SK-N-SH (cell line): Measurements from ENCODE around the gene CTSE. TPM values are rescaled to one million over a fixed set of nuclear protein-coding genes. Genes with fewer than 3 reads are reported as not detected.

Experiments used
- CTCF ChIA-PET: fragments of 300-600, 350-600 bp; formaldehyde crosslinking; extraction: SDS; loops from one replicate; lab custom pipeline; 2021; lab: Yijun Ruan, JAX
- POLR2A ChIA-PET: fragments of 350-600 bp; sonication (Branson Sonifier 250); formaldehyde crosslinking; extraction: SDS; loops from one replicate; lab custom pipeline; 2020; ENCODE audit warnings: antibody characterized with exemption, inconsistent platforms; lab: Yijun Ruan, JAX
- DNase-seq: peaks from one replicate; pipeline ENCODE4 v3.0.0; 2012
- H2AFZ ChIP-seq: fragments of 200-600 bp; sonication (generic); 2 replicates; pipeline ENCODE4 v1.8.1; 2016; ENCODE audit warnings: antibody characterized with exemption, mild to moderate bottlenecking, low read depth
- H3F3A ChIP-seq: fragments of 200-600 bp; sonication (generic); replicated peaks from 2 replicates; pipeline ENCODE3; 2016; ENCODE audit warnings: antibody characterized with exemption, mild to moderate bottlenecking; ENCODE audit not compliant: insufficient read depth
- H3K27ac ChIP-seq, 2 experiments: fragments of 200-500 bp in 1 of 2; fragments of 200-600 bp in 1 of 2; sonication (Bioruptor generic) in 1 of 2; sonication (generic), shearing (Covaris generic) in 1 of 2; 2 replicates each; pipeline versions ENCODE4 v1.5.1 to v1.6.1; 2014 to 2016; ENCODE audit warnings: low read depth in 2 of 2, inconsistent platforms in 1 of 2, low read length in 1 of 2, mild to moderate bottlenecking in 1 of 2, mixed read lengths in 1 of 2
- H3K27me3 ChIP-seq: fragments of 200-600 bp; sonication (generic), shearing (Covaris generic); 2 replicates; pipeline ENCODE4 v1.6.1; 2016; ENCODE audit warnings: mixed run types; ENCODE audit not compliant: insufficient read depth
- H3K36me3 ChIP-seq, 2 experiments: fragments of 200-500 bp in 1 of 2; fragments of 200-600 bp in 1 of 2; sonication (Bioruptor generic) in 1 of 2; sonication (generic) in 1 of 2; replicated peaks in 1 of 2; 2 replicates each; pipeline versions ENCODE3 to v1.5.1; 2014 to 2016; ENCODE audit warnings: low read length in 1 of 2, mild to moderate bottlenecking in 1 of 2; ENCODE audit not compliant: insufficient read depth in 2 of 2, control insufficient read depth in 1 of 2
- H3K4me1 ChIP-seq, 2 experiments: fragments of 200-500 bp in 1 of 2; fragments of 200-600 bp in 1 of 2; sonication (Bioruptor generic) in 1 of 2; sonication (generic), shearing (Covaris generic) in 1 of 2; 2 replicates each; pipeline versions ENCODE4 v1.5.1 to v1.6.1; 2014 to 2016; ENCODE audit warnings: low read depth in 1 of 2, low read length in 1 of 2, mixed run types in 1 of 2; ENCODE audit not compliant: insufficient read depth in 2 of 2, control insufficient read depth in 1 of 2
- H3K4me2 ChIP-seq: fragments of 200-600 bp; sonication (generic), shearing (Covaris generic); 2 replicates; pipeline ENCODE4 v1.6.1; 2017; ENCODE audit warnings: mixed run types
- H3K4me3 ChIP-seq, 2 experiments: fragments of 200-500 bp in 1 of 2; fragments of 200-600 bp in 1 of 2; sonication (Bioruptor generic) in 1 of 2; sonication (generic), shearing (Covaris generic) in 1 of 2; 2 replicates each; pipeline versions ENCODE4 v1.5.1 to v1.8.1; 2014 to 2016; ENCODE audit warnings: low read depth in 2 of 2, inconsistent platforms in 1 of 2, low read length in 1 of 2, mild to moderate bottlenecking in 1 of 2, mixed read lengths in 1 of 2, moderate library complexity in 1 of 2
- H3K79me2 ChIP-seq: fragments of 200-600 bp; sonication (generic); 2 replicates; pipeline ENCODE4 v1.8.1; 2017; ENCODE audit warnings: mild to moderate bottlenecking; ENCODE audit not compliant: insufficient read depth
- H3K9ac ChIP-seq: fragments of 200-600 bp; sonication (generic); 2 replicates; pipeline ENCODE4 v1.6.1; 2017; ENCODE audit warnings: mixed run types
- H3K9me2 ChIP-seq: fragments of 200-600 bp; sonication (generic); 2 replicates; pipeline ENCODE4 v1.6.1; 2017; ENCODE audit warnings: mixed run types
- H3K9me3 ChIP-seq: fragments of 200-600 bp; sonication (generic); 2 replicates; pipeline ENCODE4 v1.6.1; 2017; ENCODE audit warnings: mixed run types, mild to moderate bottlenecking, moderate library complexity
- H4K20me1 ChIP-seq: fragments of 200-600 bp; sonication (generic); 2 replicates; pipeline ENCODE4 v1.6.1; 2017; ENCODE audit warnings: mild to moderate bottlenecking, mixed run types; ENCODE audit not compliant: insufficient read depth
- ELF1 ChIP-seq: IDR thresholded peaks from 2 replicates; pipeline ENCODE4 v1.4.0; 2012
- EP300 ChIP-seq, 2 experiments: IDR thresholded peaks; 2 replicates each; pipeline versions ENCODE4 v1.4.0 to v1.6.1; 2012; ENCODE audit warnings: borderline replicate concordance in 1 of 2, low read depth in 1 of 2, low read length in 1 of 2
- EZH2phosphoT487 ChIP-seq: fragments of 200-600 bp; sonication (generic); IDR thresholded peaks from 2 replicates; pipeline ENCODE4 v1.6.1; 2017; ENCODE audit warnings: low read depth, mixed run types, mild to moderate bottlenecking, antibody characterized with exemption, moderate library complexity, borderline replicate concordance
- GABPA ChIP-seq: IDR thresholded peaks from 2 replicates; pipeline ENCODE4 v1.4.0; 2012; ENCODE audit warnings: low read depth, mild to moderate bottlenecking
- GATA2 ChIP-seq: sonication (generic); formaldehyde crosslinking; IDR thresholded peaks from 2 replicates; pipeline ENCODE4 v1.5.0; 2020; ENCODE audit warnings: mild to moderate bottlenecking, missing genetic modification reagents
- NFIC ChIP-seq: IDR thresholded peaks from 2 replicates; pipeline ENCODE4 v1.4.0; 2012; ENCODE audit warnings: borderline replicate concordance
- POLR2AphosphoS5 ChIP-seq: IDR thresholded peaks from 2 replicates; pipeline ENCODE4 v1.6.1; 2012; ENCODE audit warnings: low read depth, low read length
- RXRA ChIP-seq: IDR thresholded peaks from 2 replicates; pipeline ENCODE4 v1.4.0; 2012; ENCODE audit warnings: low read depth, mild to moderate bottlenecking, borderline replicate concordance
- SIN3A ChIP-seq: IDR thresholded peaks from 2 replicates; pipeline ENCODE4 v1.6.1; 2012; ENCODE audit warnings: low read depth, mild to moderate bottlenecking, low read length, moderate library complexity, borderline replicate concordance
- TEAD4 ChIP-seq: IDR thresholded peaks from 2 replicates; pipeline ENCODE4 v1.4.0; 2012; ENCODE audit warnings: mild to moderate bottlenecking, borderline replicate concordance; ENCODE audit not compliant: insufficient read depth
- WGBS: methylation state at CpG from one replicate; pipeline ENCODE4 v1.1.6; 2017; ENCODE audit warnings: low lambda C conversion rate; 5-methylcytosine and 5-hydroxymethylcytosine counted together
- polyA plus RNA-seq, 3 experiments: library from polyadenylated mRNA; depleted of rRNA; stranded (reverse); fragments of >200 nt; gene quantifications; 2 replicates each; pipeline ENCODE4 v1.2.3, GENCODE V29; 2012
- TF ChIP-seq, protein P1 (sequence below): IDR thresholded peaks from 2 replicates; pipeline ENCODE4; 2012
- TF ChIP-seq, protein P2 (sequence below): IDR thresholded peaks from 2 replicates; pipeline ENCODE4 v1.4.0; 2012; ENCODE audit warnings: low read depth, borderline replicate concordance
- TF ChIP-seq, protein P3 (sequence below): fragments of 150-350 bp; IDR thresholded peaks from 2 replicates; pipeline ENCODE4 v1.6.1; 2017; ENCODE audit warnings: antibody characterized with exemption, low read length, low read depth, borderline replicate concordance
- TF ChIP-seq, protein P4 (sequence below): fragments of 200-600 bp; sonication (generic); IDR thresholded peaks from 2 replicates; pipeline ENCODE4 v1.6.1; 2017; ENCODE audit warnings: antibody characterized with exemption, mild to moderate bottlenecking, moderate library complexity
- TF ChIP-seq, protein P5 (sequence below): IDR thresholded peaks from 2 replicates; pipeline ENCODE4 v1.4.0; 2012; ENCODE audit warnings: low read depth, borderline replicate concordance

The CTSE gene
- polyA plus RNA-seq, 1 of the 3 experiments (the other 2 are of a cell fraction) = not detected

DNA sequence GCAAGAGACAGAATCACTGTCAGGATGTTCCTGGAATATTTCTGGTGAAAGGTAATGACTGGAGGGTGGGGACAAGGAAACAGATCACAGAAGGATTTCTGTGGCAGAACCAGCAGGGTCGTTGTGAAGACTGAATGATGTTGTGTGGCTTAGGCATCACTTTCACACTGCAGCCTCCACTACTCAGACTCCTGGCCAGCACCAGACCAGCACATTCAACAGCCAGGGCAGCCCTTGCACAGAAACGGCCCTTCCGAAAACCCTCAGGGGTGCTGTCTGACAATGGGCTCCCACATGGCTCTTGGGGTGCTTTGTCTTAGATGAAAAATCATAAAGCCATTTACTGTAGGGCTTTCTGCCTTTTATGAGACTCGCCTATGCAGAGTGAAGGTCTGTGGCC lies 16.7 kb downstream of the CTSE start:
- H3K36me3 ChIP-seq = no peaks in the 10 kb centered on the region
- H3K9me3 ChIP-seq = no peaks in the 10 kb centered on the region
- no peak overlapping the region for H3K9ac ChIP-seq
- H3K27me3 ChIP-seq = peaks cover 8% of the 10 kb centered on the region; the same call in 1 of the 2 replicates
- H3K4me3 ChIP-seq = no peak overlapping the region
- CTCF ChIA-PET = interaction anchor here (0.8 to 1.4 kb wide), 3 partner anchors 23 to 88 kb away, joined by 3 to 4 read pairs (median 3); no protein-coding TSS in a partner anchor
- TF ChIP-seq, protein P1, sequence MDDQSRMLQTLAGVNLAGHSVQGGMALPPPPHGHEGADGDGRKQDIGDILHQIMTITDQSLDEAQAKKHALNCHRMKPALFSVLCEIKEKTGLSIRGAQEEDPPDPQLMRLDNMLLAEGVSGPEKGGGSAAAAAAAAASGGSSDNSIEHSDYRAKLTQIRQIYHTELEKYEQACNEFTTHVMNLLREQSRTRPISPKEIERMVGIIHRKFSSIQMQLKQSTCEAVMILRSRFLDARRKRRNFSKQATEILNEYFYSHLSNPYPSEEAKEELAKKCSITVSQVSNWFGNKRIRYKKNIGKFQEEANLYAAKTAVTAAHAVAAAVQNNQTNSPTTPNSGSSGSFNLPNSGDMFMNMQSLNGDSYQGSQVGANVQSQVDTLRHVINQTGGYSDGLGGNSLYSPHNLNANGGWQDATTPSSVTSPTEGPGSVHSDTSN = no peak
- TF ChIP-seq EZH2phosphoT487 (no peak), EP300 (IDR thresholded peaks at IDR 0.05; ENCODE audit: borderline replicate concordance in 1 of 2, low read depth in 1 of 2, low read length in 1 of 2) (no peak), NFIC (no peak), SIN3A (no peak), RXRA (no peak), POLR2AphosphoS5 (no peak), GABPA (no peak), GATA2 (CRISPR knock-in tag) (no peak), TEAD4 (no peak), ELF1 (no peak)
- TF ChIP-seq, protein P2, sequence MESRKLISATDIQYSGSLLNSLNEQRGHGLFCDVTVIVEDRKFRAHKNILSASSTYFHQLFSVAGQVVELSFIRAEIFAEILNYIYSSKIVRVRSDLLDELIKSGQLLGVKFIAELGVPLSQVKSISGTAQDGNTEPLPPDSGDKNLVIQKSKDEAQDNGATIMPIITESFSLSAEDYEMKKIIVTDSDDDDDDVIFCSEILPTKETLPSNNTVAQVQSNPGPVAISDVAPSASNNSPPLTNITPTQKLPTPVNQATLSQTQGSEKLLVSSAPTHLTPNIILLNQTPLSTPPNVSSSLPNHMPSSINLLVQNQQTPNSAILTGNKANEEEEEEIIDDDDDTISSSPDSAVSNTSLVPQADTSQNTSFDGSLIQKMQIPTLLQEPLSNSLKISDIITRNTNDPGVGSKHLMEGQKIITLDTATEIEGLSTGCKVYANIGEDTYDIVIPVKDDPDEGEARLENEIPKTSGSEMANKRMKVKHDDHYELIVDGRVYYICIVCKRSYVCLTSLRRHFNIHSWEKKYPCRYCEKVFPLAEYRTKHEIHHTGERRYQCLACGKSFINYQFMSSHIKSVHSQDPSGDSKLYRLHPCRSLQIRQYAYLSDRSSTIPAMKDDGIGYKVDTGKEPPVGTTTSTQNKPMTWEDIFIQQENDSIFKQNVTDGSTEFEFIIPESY = no peak
- TF ChIP-seq, protein P3, sequence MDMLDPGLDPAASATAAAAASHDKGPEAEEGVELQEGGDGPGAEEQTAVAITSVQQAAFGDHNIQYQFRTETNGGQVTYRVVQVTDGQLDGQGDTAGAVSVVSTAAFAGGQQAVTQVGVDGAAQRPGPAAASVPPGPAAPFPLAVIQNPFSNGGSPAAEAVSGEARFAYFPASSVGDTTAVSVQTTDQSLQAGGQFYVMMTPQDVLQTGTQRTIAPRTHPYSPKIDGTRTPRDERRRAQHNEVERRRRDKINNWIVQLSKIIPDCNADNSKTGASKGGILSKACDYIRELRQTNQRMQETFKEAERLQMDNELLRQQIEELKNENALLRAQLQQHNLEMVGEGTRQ = no peak
- TF ChIP-seq, protein P4, sequence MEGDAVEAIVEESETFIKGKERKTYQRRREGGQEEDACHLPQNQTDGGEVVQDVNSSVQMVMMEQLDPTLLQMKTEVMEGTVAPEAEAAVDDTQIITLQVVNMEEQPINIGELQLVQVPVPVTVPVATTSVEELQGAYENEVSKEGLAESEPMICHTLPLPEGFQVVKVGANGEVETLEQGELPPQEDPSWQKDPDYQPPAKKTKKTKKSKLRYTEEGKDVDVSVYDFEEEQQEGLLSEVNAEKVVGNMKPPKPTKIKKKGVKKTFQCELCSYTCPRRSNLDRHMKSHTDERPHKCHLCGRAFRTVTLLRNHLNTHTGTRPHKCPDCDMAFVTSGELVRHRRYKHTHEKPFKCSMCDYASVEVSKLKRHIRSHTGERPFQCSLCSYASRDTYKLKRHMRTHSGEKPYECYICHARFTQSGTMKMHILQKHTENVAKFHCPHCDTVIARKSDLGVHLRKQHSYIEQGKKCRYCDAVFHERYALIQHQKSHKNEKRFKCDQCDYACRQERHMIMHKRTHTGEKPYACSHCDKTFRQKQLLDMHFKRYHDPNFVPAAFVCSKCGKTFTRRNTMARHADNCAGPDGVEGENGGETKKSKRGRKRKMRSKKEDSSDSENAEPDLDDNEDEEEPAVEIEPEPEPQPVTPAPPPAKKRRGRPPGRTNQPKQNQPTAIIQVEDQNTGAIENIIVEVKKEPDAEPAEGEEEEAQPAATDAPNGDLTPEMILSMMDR = no peak
- TF ChIP-seq, protein P5, sequence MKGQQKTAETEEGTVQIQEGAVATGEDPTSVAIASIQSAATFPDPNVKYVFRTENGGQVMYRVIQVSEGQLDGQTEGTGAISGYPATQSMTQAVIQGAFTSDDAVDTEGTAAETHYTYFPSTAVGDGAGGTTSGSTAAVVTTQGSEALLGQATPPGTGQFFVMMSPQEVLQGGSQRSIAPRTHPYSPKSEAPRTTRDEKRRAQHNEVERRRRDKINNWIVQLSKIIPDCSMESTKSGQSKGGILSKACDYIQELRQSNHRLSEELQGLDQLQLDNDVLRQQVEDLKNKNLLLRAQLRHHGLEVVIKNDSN = no peak
- H2AFZ ChIP-seq = no peak overlapping the region
- WGBS = 46% methylated on average over 2 of the region's 4 CpGs
- no peaks in the 10 kb centered on the region for H3K9me2 ChIP-seq
- H3F3A ChIP-seq = no peaks in the 10 kb centered on the region
- no peaks in the 10 kb centered on the region for H3K79me2 ChIP-seq
- no peaks in the 10 kb centered on the region for H4K20me1 ChIP-seq
- no peak for DNase-seq
- H3K27ac ChIP-seq = no peak overlapping the region
- peaks cover 0 to 8% of the 10 kb centered on the region in 2 experiments; a peak in 2 of 4 replicates for H3K4me1 ChIP-seq
- H3K4me2 ChIP-seq = no peak overlapping the region
- POLR2A ChIA-PET = no interaction called here
